Measurements from ENCODE around the gene BNIP1.

The BNIP1 gene

DNA sequence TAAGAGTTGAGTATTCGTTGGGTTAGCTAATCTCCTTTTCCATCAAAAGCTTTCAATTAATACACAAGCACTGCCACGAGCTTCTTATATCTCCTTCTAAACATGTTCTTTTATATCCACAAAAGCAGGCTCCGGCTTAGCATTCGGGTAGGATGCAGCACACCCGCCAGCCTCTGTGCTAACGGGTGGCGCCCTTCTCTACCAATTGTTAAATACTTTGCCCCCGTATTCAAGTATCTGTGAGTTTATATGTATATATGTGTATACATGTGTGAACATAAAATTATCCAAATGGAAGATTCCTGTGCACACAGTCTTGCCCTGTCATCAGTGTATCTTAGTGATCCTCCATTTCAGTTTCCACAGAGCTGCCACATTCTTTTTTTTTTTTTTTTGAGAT, 27.8 kb downstream of the BNIP1 start:
- DNase-seq: no peak

DNA sequence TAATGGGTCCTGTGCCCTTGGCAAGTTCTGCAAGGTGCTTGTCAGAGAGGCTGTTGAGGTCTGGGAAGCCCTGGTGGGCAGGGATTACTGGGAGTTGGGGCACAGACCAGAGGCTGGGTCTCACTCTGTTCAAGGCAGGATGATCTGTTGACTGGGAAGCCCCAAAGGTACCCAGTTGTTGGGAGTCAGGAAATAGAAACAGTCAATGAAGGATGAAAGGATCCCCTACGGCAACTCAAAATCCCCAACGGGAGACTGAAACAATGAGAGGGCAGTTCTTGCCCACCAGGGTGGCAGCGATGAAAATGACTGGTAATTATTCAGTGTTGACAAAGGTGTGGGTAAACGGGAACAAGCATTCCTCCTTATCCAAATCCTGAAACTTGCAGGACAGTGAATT, 31.2 kb downstream of the BNIP1 start:
- no peak for DNase-seq

DNA sequence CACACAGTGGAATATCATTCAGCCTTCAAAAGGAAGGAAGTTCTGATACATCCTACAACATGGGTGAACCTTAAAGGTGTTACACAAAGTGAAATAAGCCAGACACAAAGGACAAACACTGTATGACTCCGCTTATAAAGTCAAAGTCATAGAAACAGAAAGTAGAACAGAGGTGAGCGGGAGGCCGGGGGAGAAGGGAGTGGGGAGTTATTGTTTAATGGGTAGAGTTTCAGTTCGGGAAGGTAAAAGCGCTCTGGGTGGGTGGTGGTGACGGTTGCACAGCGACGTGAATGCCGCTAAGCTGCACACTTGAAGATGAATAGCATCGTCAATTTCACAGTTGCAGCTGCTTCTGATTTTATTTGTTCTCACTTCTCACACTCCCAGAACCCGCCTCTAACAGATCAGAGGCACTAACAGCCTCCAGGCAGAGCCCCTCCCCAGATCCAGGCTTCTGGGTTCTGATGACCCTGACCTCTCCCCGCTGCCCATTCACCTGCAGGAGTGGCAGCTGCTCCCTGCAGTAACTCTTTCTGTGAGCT, 34.1 kb downstream of the BNIP1 start:
- DNase-seq: no peak

DNA sequence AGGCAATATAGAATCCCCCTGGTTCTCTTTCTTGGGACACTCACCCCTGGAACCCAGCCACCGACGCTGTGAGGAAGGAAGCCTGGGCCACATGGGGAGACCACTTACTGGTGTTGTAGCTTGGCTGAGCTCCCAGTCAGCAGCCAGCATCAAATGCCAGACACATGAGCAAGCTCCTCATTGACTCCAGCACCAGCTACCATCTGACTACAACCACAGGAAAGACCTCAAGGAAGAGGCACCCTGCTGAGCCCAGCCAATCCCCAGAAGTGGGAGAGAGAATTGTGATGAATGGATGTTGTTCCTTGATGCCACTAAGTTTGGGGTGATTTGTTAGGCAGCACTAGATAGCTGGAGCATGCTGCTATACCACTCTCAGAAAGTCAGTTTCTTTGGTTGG, 36.0 kb downstream of the BNIP1 start:
- DNase-seq: no peak

DNA sequence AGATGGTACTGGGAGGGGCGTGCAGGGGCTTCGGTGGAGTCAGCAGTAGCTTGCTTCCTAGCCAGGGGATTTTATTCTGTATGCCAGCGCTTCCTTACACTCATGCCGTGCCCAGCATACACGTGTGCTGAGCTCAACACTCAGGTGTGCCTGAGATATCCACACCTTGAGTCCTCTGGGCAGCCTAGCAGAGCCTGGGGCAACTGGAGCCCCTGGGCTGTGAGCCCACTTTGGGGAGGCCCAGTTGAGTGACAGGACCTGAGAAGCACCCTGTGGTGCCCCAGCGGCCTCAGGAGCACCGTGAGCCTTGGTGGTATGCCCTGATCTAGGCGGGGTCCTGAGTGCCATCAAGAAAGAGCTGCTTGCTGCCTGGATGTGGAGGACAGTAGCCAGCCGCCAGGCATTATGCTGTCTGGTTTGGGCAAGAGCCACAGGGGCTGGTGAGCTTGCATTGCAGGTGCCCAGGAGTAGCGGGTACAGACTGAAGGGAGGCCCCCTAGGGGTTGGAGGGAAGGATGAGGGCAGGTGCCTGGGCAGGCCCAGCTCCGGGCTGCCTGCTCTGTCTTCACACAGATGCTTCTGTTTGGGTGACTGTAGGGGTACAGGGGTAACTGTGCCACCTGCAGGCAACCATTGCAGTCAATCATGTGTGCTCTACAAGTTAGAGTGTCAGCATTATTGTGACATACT, 42.9 kb downstream of the BNIP1 start:
- peak; percentile 25 for DNase-seq

DNA sequence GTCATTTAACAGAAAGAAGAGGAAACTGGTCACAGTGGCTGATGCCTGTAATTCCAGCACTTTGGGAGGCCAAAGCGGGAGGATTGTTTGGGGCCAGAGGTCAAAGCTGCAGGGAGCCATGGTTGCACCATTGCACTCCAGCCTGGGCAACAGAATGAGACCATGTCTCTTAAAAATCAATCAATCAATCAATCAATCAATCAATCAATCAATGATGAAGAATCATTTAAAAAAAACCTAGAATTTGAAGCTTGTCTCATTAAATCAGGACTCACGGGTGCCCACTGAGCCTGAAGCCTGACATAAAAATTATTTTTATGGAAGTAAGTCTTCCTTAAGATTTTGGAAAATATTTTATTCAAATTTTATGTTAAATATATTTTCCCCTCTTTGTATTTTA, 43.9 kb downstream of the BNIP1 start:
- no peak for DNase-seq

DNA sequence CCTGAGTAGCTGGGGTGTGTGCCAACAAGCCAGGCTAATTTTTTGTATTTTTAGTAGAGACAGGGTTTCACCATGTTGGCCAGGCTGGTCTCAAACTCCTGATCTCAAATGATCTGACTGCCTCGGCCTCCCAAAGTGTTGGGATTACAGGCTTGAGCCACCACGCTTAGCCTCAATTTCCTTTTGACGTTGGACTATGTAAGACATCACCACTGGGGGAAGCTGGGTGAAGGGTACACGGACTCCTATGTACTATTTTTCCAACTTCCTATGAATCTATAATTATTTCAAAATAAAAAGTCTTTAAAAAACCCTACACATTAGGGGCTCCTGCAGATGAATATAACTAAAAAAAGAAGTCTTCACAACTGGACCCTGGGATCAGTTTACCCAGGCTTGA, 46.7 kb downstream of the BNIP1 start:
- DNase-seq: no peak

DNA sequence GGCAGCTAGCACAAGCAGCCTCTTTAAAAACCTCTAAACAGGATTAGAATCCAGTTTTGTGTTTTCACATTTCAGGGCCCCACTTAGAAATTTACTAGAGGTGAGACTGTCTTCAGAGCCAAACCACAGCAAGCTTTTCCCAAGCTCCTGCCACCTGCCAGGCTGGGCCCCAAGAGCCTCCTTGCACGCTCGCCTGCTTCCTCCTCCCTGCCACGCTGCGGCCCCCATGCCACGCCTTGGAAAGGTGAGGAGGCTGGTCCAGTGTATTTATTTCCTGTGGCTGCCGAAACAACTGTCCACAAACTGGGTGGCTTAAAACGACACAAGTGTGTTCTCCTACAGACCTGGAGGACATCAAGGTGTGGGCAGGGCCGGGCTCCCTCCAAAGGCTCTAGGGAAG, 47.2 kb downstream of the BNIP1 start:
- DNase-seq: no peak

DNA sequence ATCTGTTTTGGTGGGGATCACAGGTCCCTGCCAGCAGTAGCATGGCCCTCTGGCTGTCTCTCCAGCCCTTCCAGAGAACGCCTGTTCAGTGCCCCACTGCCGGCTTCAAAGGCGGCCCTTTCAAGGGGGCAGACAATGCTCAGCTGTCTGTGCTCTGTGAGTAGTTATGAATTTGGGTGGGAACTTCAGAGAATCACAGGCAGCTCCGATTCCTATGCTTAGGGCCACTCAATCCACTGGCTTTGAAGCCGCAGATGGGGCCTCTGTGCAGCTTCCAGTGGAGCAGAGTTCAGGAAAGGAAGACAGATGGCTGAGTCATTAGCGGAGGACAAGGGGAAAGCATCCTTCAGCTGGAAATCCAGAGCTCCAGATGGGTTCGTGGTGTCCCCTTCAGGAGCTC, 48.2 kb downstream of the BNIP1 start:
- DNase-seq: no peak

DNA sequence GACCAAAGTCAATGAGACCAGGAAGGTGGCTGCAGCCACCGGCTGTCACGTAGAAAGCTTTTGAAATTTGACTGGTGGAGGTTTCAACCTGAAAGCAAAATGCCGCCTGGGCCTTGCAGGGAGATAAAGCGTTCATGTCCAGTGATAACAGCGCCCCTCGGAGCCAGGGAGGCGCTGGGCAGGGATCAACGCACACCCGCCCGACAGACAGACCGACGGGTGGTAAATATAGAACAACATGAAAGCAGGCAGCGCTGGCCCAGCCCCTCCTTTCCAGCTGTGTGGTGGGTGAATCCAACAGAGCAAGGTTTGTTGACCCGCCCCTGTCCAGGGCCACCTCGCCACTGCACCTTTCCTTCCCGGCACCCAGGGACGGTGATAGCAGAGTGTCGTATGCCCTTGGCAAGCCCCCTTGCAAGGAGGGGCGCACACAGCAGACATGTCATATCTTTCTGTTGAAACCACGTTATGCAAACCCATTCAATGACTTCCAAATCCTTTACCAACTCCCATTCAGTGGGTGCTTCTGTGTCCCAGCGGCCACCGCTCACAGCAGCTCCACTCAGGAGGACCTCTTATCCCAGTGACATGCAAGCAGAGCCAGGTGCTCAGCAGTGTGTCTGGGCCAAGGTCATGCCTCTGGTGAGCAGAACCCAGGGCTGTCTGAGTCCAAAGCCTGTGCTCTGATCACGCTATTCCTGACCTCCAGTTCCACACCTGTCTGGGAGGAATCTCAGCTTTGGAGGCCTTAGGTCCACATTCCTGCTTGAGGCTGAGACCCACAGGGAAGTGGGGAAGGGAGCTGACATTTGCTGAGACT, 52.0 kb downstream of the BNIP1 start:
- DNase-seq: no peak

DNA sequence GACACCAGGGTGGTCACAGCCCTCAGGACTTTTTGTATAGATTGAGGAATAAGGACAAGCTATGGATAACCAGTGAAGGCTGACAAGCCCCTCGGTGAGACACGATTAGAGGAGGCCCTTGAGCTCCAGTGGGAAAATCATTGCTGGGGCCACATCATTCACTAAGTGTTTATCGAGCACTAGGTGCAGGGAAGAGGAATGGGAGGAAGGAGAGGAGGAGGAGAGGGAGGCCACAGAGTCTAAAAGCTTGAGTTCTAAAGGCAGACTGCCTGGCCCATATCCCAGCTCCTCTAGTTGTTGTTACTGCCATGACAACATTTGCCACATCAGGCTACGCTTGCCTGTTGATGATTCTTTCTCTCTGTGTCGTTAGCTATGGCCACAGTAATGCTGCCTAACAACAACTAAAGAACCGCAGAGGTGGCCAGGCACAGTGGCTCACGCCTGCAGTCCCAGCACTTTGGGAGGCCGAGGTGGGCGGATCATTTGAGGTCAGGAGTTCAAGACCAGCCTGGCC, 53.1 kb downstream of the BNIP1 start:
- no peak for DNase-seq

DNA sequence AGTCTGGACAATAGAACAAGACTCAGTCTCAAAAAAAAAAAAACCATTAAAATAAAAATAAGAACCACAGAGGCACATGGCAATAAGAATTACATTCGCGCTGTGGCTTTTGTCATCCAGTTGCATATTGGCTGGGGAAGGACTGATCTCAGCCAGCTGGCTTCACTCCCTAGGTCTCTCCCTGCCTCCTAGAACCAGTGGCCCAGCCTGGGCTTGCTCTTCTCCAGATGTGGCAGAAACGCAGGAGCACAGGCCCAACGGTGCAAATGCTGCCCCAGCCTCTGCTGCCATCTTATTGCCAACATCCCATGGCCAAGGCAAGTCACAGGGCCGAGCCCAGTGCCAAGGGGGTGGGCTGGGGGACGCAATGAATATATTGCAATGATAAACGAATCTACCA, 53.7 kb downstream of the BNIP1 start:
- no peak for DNase-seq

DNA sequence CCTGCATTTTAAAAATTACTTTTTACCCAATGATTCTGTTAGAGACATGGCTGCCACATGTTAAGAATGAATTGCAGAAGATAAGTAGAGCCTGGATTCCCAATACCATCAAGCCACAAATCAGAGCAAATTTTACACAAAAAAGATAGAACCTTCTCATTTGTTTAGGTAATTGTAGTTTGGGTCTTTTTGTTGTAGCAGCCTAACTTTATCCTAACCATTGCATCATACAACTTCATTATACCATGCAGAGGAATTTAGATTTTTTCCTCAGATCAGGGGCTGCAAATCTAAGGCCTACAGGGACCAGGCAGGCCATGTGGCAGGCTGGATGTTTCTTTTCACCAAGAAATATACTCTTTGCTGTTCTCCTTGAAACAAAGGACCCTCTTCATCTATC, 56.0 kb downstream of the BNIP1 start:
- no peak for DNase-seq

DNA sequence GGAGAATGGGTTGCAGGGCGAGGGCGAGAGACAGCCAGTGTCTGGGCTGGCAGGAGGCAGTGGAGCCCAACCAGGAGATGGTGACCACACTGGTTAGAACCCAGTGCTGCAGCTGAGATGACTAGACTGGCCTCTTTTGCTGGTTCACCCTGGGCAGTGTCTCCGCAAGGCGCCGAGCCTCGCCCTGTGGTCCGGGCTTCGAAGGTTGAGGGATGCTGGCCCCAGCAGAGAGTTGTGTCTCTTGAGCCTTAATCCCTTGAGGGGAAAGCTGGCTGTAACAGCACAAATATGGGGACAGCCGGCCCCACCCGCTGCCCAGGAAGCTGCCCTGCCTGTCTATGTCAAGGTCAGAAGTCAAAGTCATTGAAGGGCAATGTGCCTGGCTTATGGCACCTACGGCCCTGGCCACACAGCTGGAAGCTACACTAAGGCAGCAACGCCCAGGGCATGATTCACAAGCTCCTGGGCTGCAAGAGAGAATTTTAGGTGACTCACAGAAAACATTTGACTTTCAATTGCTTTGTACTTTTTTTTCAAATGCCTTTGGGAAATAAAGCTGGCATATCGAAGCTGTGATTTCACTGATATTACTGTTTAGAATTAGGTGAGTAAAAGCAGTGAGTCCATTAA, 57.4 kb downstream of the BNIP1 start:
- no peak for DNase-seq

DNA sequence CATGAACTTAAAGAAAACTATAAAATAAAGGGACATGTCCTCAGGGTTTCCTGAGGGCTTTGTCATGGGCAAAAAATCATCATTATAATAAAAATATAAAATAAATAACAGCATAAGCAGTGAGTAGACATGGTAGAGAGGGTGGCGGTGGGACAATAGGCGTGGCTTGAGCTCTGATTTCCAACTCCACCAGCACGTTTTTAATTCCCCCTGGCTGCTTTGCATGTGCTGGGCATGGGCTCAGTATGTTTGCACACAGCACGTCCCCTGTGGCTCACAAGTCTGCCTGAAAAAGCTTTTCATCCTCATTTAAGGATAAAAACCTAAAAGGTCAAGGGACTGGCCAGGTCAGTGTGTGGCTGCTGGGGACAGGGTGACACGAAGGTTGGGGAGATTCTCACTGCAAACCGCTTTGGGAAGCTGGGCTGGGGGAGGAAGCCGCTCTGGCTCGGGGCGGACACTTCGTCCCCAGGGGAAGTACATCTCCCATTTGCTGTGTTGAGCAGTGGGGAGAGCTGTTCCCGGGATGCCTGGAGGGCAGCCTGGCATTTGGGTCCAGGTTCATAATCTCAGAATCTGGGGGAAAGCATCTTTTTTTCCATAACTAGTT, 58.0 kb downstream of the BNIP1 start:
- DNase-seq: no peak

DNA sequence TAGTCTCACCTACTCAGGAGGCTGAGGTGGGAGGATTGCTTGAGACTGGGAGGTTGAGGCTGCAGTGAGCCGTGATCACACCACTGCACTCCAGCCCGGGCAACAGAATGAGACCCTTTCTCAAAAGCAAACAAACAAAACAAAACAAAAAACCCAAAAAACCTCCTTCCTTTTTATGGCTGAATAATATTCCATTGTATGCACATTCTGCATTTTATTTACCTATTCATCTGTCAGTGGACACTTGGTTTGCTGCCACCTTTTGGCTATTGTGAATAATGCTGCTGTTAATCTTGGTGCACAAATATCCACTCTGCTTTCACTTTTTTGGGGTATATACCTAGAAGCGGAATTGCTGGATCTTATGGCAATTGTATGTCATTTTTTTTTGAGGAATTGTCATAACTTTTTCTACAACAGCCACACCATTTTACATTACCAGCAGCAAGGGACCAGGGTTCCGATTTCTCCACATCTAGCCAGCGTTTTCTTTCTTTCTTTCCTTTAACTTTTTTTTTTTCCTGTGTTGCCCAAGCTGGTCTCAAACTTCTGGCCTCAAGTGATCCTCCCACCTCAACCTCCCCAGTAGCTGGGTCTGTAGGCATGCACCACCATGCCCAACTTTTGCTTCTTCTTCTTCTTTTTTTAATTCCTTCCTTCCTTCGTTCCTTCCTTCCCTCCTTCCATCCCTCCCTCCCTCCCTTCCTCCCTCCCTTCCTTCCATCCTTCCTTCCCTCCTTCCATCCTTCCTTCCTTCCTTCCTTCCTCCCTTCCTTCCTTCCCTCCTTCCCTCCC, 60.1 kb downstream of the BNIP1 start:
- peak; percentile 32 for DNase-seq

DNA sequence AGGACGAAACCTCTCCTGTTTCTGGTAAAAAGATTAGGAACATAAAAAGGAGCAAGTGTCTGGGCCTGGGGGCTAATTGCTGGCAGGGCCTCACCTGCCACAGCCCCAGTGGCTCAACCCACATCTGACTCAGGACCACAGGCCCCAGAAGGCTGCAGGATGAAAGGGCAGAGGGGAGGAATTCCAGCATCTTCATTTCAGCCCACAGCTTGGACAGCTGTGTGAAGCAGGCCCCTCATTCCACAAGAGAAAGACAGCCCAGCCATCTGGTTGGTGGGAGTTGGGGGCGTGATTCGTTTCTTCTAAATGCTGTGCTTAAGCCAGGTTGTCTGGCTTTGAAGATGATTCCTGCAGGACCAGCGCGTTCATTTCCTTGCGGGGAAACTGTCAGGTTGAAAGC, 61.6 kb downstream of the BNIP1 start:
- DNase-seq: no peak

DNA sequence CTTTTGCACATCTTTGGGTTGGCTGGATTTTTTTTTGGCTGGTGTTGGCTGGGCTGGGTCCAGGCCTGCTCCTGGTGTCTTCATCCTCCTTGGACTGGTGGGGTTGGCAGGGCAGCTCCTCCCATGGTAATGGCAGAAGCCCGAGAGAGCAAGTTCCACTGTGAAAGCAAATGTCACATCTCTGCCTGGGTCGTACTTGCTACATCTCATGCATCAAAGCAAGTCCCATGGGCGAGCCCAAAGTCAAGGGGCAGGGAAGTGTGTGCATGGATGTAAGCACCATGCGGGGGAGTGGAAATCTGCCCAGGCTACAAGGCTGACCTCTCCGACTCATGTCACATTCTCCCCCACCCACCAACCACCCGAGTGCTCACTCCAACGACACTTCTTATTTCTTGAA, 64.0 kb downstream of the BNIP1 start:
- DNase-seq: no peak

DNA sequence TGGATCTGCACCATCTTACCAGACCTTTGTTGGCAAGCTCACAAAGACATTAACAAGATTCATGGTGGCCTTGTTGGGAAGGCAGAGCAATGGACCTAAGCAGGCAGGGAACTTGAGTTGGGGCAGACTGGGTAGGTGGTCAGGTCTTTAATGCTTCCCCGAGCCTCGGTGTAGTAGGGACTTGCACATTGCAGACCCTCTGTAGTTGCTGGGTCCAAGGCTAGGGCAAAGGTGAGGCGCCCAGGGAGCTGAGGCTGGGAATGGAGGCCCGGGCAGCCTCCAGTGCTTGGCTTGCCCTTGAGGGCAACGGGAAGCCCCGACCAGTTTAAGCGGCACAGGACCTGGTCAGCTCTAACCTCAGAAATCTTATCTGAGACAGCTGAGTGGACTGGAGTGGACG, 66.5 kb downstream of the BNIP1 start:
- DNase-seq: no peak

DNA sequence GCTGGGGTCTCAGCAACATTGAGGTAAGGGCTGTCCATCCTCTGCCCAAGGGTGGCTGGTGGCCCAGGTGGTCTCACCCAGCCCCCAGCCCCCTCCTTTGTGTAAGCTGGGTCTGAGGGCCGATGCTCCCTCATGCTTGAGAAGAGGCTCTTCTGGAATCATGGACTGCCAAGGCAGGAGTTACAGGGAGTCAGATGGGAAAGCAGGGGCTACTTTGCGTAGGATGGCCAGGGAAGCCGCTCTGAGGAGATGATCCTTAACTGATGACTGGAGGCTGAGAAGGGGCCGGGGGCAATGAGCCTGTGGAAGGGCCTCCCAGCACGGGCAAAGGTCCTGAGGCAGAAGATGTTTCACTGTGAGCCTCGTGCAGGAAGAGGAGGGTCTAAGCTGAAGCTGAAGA, 67.0 kb downstream of the BNIP1 start:
- DNase-seq: no peak

DNA sequence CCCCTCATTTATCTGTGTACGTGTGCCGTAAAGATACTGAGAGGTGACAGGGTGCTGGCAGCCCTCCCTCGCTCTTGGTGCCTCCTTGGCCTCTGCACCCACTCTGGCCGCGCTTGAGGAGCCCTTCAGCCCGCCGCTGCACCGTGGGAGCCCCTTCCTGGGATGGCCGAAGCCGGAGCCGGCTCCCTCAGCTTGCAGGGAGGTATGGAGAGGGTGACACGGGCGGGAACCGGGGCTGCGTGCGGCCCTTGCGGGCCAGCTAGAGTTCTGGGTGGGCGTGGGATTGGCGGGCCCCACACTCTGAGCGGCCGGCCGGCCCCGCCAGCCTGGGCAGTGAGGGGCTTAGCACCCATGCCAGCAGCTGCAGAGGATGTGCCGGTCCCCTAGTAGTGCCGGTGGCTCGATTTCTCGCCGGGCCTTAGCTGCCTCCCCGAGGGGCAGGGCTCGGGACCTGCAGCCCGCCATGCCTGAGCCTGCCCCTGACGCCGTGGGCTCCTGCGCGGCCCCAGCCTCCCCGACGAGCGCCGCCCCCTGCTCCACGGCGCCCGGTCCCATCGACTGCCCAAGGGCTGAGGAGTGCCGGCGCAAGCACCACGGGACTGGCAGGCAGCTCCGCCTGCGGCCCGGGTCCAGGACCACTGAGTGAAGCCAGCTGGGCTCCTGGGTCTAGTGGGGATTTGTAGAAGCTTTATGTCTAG, 69.1 kb downstream of the BNIP1 start:
- DNase-seq: no peak

Measured in activated CD4-positive, alpha-beta T cell treated with anti-CD3 and anti-CD28 coated beads, Interleukin-10, Interleukin-2, amounts not matched to agents 100 ng/mL and 50 ng/mL, durations not matched to agents 16 hours and 8 hours (primary cell).